ENCODE data around the gene MANBA.

MANBA gene

GRCh38 chr4:102586002-102586643 lies 174.6 kb downstream of the MANBA start:
- DNase-seq: no peak

GRCh38 chr4:102585329-102585728 lies 175.4 kb downstream of the MANBA start:
- DNase-seq: no peak

- no peak for DNase-seq
Observed at GRCh38 chr4:102584091-102584490, 176.7 kb downstream of the MANBA start.

Data from NCI-H1105 (cell line).